Eye (tissue), 1 donor: ENCODE data around the gene CCNH.

Source experiments
- DNase-seq: peaks from one replicate; pipeline ENCODE4 v3.0.0-alpha.2; 2015

The CCNH gene

GRCh38 chr5:87401626-87402025 lies 11.1 kb downstream of the CCNH start:
- no peak for DNase-seq

- DNase-seq = peak; percentile 50
Measured at GRCh38 chr5:87400305-87400899, 12.3 kb downstream of the CCNH start.

GRCh38 chr5:87399720-87400119 lies 13.0 kb downstream of the CCNH start:
- DNase-seq = no peak

GRCh38 chr5:87398981-87399614 lies 13.6 kb downstream of the CCNH start:
- no peak for DNase-seq

- no peak for DNase-seq
Measured at GRCh38 chr5:87394411-87395165, 18.1 kb downstream of the CCNH start.

GRCh38 chr5:87393331-87393730 lies 19.4 kb downstream of the CCNH start:
- no peak for DNase-seq

- DNase-seq = no peak
Measured at GRCh38 chr5:87392801-87393200, 19.9 kb downstream of the CCNH start.

GRCh38 chr5:87392170-87392569 lies 20.6 kb downstream of the CCNH start:
- DNase-seq = no peak

- DNase-seq = no peak
Measured at GRCh38 chr5:87390576-87391199, 22.0 kb downstream of the CCNH start.

GRCh38 chr5:87390075-87390474 lies 22.7 kb downstream of the CCNH start:
- DNase-seq = no peak

GRCh38 chr5:87389296-87390034 lies 23.3 kb downstream of the CCNH start:
- no peak for DNase-seq

- no peak for DNase-seq
Measured at GRCh38 chr5:87388129-87388528, 24.6 kb downstream of the CCNH start.

GRCh38 chr5:87385802-87386201 lies 26.9 kb downstream of the CCNH start:
- DNase-seq = no peak

GRCh38 chr5:87383216-87383615 lies 29.5 kb downstream of the CCNH start:
- no peak for DNase-seq

GRCh38 chr5:87382224-87382623 lies 30.5 kb downstream of the CCNH start:
- DNase-seq = no peak

- no peak for DNase-seq
Measured at GRCh38 chr5:87372705-87373104, 40.0 kb downstream of the CCNH start.

- no peak for DNase-seq
Measured at GRCh38 chr5:87369431-87369830, 43.3 kb downstream of the CCNH start.

- no peak for DNase-seq
Measured at GRCh38 chr5:87368601-87369000, 44.1 kb downstream of the CCNH start.

GRCh38 chr5:87367243-87367642 lies 45.5 kb downstream of the CCNH start:
- DNase-seq = no peak

GRCh38 chr5:87361536-87362213 lies 51.1 kb downstream of the CCNH start:
- no peak for DNase-seq

GRCh38 chr5:87361031-87361445 lies 51.7 kb downstream of the CCNH start:
- DNase-seq = no peak

GRCh38 chr5:87360132-87360531 lies 52.6 kb downstream of the CCNH start:
- DNase-seq = no peak
